H9 (cell line): Measurements from ENCODE around the gene C16orf74. TPM values are rescaled to one million over a fixed set of nuclear protein-coding genes. Genes with fewer than 3 reads are reported as not detected.

Experiments used
- DNase-seq: peaks from one replicate; pipeline ENCODE4 v3.0.0-alpha.2; 2017
- H2AFZ ChIP-seq: one replicate; pipeline ENCODE4 v1.6.1; 2013; ENCODE audit warnings: mild to moderate bottlenecking, low read length, control low read depth, moderate library complexity
- H2AK5ac ChIP-seq: 2 replicates; pipeline ENCODE4 v1.6.1; 2013; ENCODE audit warnings: low read length, control low read depth, mixed read lengths; ENCODE audit not compliant: insufficient read length
- H2BK120ac ChIP-seq: one replicate; pipeline ENCODE4 v1.6.1; 2013; ENCODE audit warnings: low read depth, mild to moderate bottlenecking, low read length, control low read depth, inconsistent platforms; ENCODE audit not compliant: poor library complexity, severe bottlenecking
- H2BK12ac ChIP-seq: 2 replicates; pipeline ENCODE4 v1.6.1; 2013; ENCODE audit warnings: low read length, control low read depth, mixed read lengths, low read depth; ENCODE audit not compliant: insufficient read length
- H2BK15ac ChIP-seq: 2 replicates; pipeline ENCODE4 v1.6.1; 2013; ENCODE audit warnings: low read depth, low read length, control low read depth
- H2BK20ac ChIP-seq: one replicate; pipeline ENCODE4 v1.6.1; 2013; ENCODE audit warnings: low read depth, mild to moderate bottlenecking, low read length, control low read depth, inconsistent platforms; ENCODE audit not compliant: poor library complexity, severe bottlenecking
- H2BK5ac ChIP-seq: 2 replicates; pipeline ENCODE4 v1.6.1; 2013; ENCODE audit warnings: low read length, control low read depth, mixed read lengths; ENCODE audit not compliant: insufficient read length
- H3K14ac ChIP-seq: 2 replicates; pipeline ENCODE4 v1.6.1; 2013; ENCODE audit warnings: low read length, control low read depth; ENCODE audit not compliant: insufficient read depth
- H3K18ac ChIP-seq: 2 replicates; pipeline ENCODE4 v1.6.1; 2013; ENCODE audit warnings: low read depth, mild to moderate bottlenecking, mixed read lengths, low read length, control low read depth; ENCODE audit not compliant: insufficient read length
- H3K23ac ChIP-seq: 2 replicates; pipeline ENCODE4 v1.6.1; 2013; ENCODE audit warnings: low read length, control low read depth, mixed read lengths, low read depth; ENCODE audit not compliant: insufficient read length
- H3K23me2 ChIP-seq: 2 replicates; pipeline ENCODE4 v1.6.1; 2013; ENCODE audit warnings: low read depth, mild to moderate bottlenecking, mixed read lengths, low read length, control low read depth; ENCODE audit not compliant: insufficient read length, poor library complexity, severe bottlenecking
- H3K27ac ChIP-seq: 2 replicates; pipeline ENCODE4 v1.5.1; 2013; ENCODE audit warnings: low read length, control low read depth, mixed read lengths, low read depth; ENCODE audit not compliant: insufficient read length
- H3K27me3 ChIP-seq: 2 replicates; pipeline ENCODE4 v1.6.1; 2013; ENCODE audit warnings: low read length, control low read depth, inconsistent platforms; ENCODE audit not compliant: insufficient read depth
- H3K4ac ChIP-seq: 2 replicates; pipeline ENCODE4 v1.6.1; 2013; ENCODE audit warnings: low read depth, mild to moderate bottlenecking, control low read depth, inconsistent platforms, low read length, moderate library complexity
- H3K4me1 ChIP-seq: 2 replicates; pipeline ENCODE4 v1.6.1; 2013; ENCODE audit warnings: low read length, control low read depth, inconsistent platforms; ENCODE audit not compliant: insufficient read depth
- H3K4me2 ChIP-seq: 2 replicates; pipeline ENCODE4 v1.6.1; 2013; ENCODE audit warnings: low read length, control low read depth, mixed read lengths; ENCODE audit not compliant: insufficient read length, insufficient read depth
- H3K56ac ChIP-seq: 2 replicates; pipeline ENCODE4 v1.6.1; 2013; ENCODE audit warnings: low read depth, mild to moderate bottlenecking, mixed read lengths, low read length, control low read depth; ENCODE audit not compliant: insufficient read length
- H3K79me1 ChIP-seq: 2 replicates; pipeline ENCODE4 v1.6.1; 2013; ENCODE audit warnings: low read depth, mild to moderate bottlenecking, moderate library complexity, low read length, control low read depth, inconsistent platforms; ENCODE audit not compliant: insufficient read depth, poor library complexity, severe bottlenecking
- H3K79me2 ChIP-seq: 2 replicates; pipeline ENCODE4 v1.6.1; 2013; ENCODE audit warnings: low read length, control low read depth, inconsistent platforms; ENCODE audit not compliant: insufficient read depth
- H3K9ac ChIP-seq: 2 replicates; pipeline ENCODE4 v1.6.1; 2013; ENCODE audit warnings: low read length, control low read depth, mixed read lengths; ENCODE audit not compliant: insufficient read length; ENCODE audit errors: extremely low read depth
- H3K9me3 ChIP-seq: one replicate; pipeline ENCODE4 v1.6.1; 2013; ENCODE audit warnings: low read depth, low read length, inconsistent platforms; ENCODE audit not compliant: control insufficient read depth
- H3T11ph ChIP-seq: one replicate; pipeline ENCODE4 v1.6.1; 2013; ENCODE audit warnings: mild to moderate bottlenecking, low read length, control low read depth, inconsistent platforms
- H4K20me1 ChIP-seq: one replicate; pipeline ENCODE4 v1.6.1; 2013; ENCODE audit not compliant: control insufficient read depth, insufficient read length, insufficient read depth
- H4K5ac ChIP-seq: 2 replicates; pipeline ENCODE4 v1.6.1; 2013; ENCODE audit warnings: low read depth, mild to moderate bottlenecking, mixed read lengths, low read length, control low read depth; ENCODE audit not compliant: insufficient read length
- H4K8ac ChIP-seq: replicated peaks from 2 replicates; pipeline ENCODE4 v1.6.1; 2013; ENCODE audit warnings: low read length, control low read depth, mixed read lengths, low read depth; ENCODE audit not compliant: insufficient read length
- H4K91ac ChIP-seq: 2 replicates; pipeline ENCODE4 v1.6.1; 2013; ENCODE audit warnings: low read depth, mild to moderate bottlenecking, moderate library complexity, mixed read lengths, low read length, control low read depth; ENCODE audit not compliant: insufficient read length
- H3K27ac Mint-ChIP-seq, 3 experiments: 2 replicates in 2 of 3; 3 replicates in 1 of 3; pipeline ENCODE4 v1.8.0; 2020 to 2021; ENCODE audit warnings: mixed read lengths in 3 of 3, mild to moderate bottlenecking in 1 of 3, moderate library complexity in 1 of 3
- H3K27me3 Mint-ChIP-seq: 2 replicates; pipeline ENCODE4 v1.8.0; 2021; ENCODE audit warnings: low read depth, mild to moderate bottlenecking, moderate library complexity, mixed read lengths
- H3K36me3 Mint-ChIP-seq, 3 experiments: 2 replicates in 2 of 3; 3 replicates in 1 of 3; pipeline ENCODE4 v1.8.0; 2020 to 2021; ENCODE audit warnings: low read depth in 3 of 3, mixed read lengths in 3 of 3; ENCODE audit not compliant: insufficient read depth in 1 of 3
- H3K4me1 Mint-ChIP-seq, 2 experiments: 2 replicates each; pipeline ENCODE4 v1.8.0; 2020; ENCODE audit warnings: mixed read lengths in 2 of 2
- H3K4me3 Mint-ChIP-seq, 2 experiments: 2 replicates in 1 of 2; 3 replicates in 1 of 2; pipeline ENCODE4 v1.8.0; 2020 to 2021; ENCODE audit warnings: mild to moderate bottlenecking in 2 of 2, mixed read lengths in 2 of 2, moderate library complexity in 1 of 2
- H3K9me3 Mint-ChIP-seq, 2 experiments: 2 replicates in 1 of 2; 3 replicates in 1 of 2; pipeline ENCODE4 v1.8.0; 2020; ENCODE audit warnings: mild to moderate bottlenecking in 2 of 2, mixed read lengths in 2 of 2, moderate library complexity in 1 of 2
- CTCF ChIP-seq: fragments of 200-600 bp; sonication (generic); conservative IDR thresholded peaks from 3 replicates; pipeline ENCODE4 v1.8.0; 2021; ENCODE audit warnings: antibody characterized with exemption, mild to moderate bottlenecking
- total RNA-seq: library from RNA; stranded (reverse); gene quantifications from 2 replicates; pipeline ENCODE4 v1.2.1, GENCODE V29; 2021

Gene C16orf74
- total RNA-seq, 1 experiment from 2014 or later, result 5.6 TPM

DNA sequence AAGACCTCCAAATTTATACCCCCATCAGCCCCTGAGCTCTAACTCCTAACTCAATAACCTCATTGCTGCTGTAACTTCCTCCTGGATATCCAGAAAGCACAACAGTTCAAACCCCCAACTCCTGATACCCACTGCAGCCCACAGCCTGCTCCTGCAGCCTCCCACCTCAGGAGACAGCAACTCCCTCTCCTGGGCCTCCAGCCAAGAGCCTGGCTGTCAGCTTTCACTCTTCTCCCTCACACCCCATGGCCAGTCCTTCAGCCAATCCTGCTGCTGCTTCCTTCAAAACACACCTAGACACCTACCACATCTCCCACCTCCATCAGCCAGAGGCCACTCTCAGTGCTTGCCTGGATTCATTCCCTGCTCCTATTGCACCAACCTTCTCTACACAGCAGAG lies 67.5 kb downstream of the C16orf74 start:
- Histone ChIP-seq H3K9me3 (no peaks in the 10 kb centered on the region), H4K20me1 (no peaks in the 10 kb centered on the region), H3K23ac (no peak overlapping the region), H3K79me1 (no peaks in the 10 kb centered on the region), H2BK120ac (no peak overlapping the region), H3K18ac (no peak overlapping the region), H3K79me2 (peaks cover 3% of the 10 kb centered on the region; the same call in 1 of the 2 replicates), H2AK5ac (no peak overlapping the region), H4K91ac (no peak overlapping the region), H2BK20ac (no peak overlapping the region), H4K8ac (no peak overlapping the region), H2BK5ac (no peak overlapping the region), H3K14ac (no peak overlapping the region), H3K4me1 (no peaks in the 10 kb centered on the region; the same call in 1 of the 2 replicates), H2AFZ (no peak overlapping the region), H3K4ac (no peak overlapping the region), H3K9ac (no peak overlapping the region), H3K56ac (no peak overlapping the region), H3K27me3 (no peaks in the 10 kb centered on the region), H2BK15ac (no peak overlapping the region), H3K4me2 (no peak overlapping the region), H2BK12ac (no peak overlapping the region), H3K23me2 (no peaks in the 10 kb centered on the region), H3K27ac (no peak overlapping the region), H4K5ac (no peak overlapping the region), H3T11ph (no peak overlapping the region)
- no peak for TF ChIP-seq CTCF
- DNase-seq, result no peak
- Mint-ChIP-seq H3K36me3 (peaks cover 13 to 72% (median 64%) of the 10 kb centered on the region in 3 experiments; a peak in 6 of 7 replicates), H3K27ac (peak overlapping the region in 2 of 3 experiments; percentile 16 to 32; a peak in 3 of 7 replicates), H3K9me3 (no peaks in the 10 kb centered on the region), H3K4me3 (no peak overlapping the region), H3K27me3 (no peaks in the 10 kb centered on the region; the same call in 1 of the 2 replicates), H3K4me1 (peaks cover 11 to 20% of the 10 kb centered on the region in 2 experiments)
